Measurements from ENCODE around the gene DACT3. TPM values are rescaled to one million over a fixed set of nuclear protein-coding genes. Genes with fewer than 3 reads are reported as not detected.

Gene DACT3
- total RNA-seq, 1 donor from 2014 or later: 0.75 TPM

GRCh38 chr19:46687438-46688145 is 26.6 kb upstream of the DACT3 start:
- H3K4me3 ChIP-seq: no peak overlapping the region
- H3K36me3 Mint-ChIP-seq: peaks cover 33% of the 10 kb centered on the region

GRCh38 chr19:46685189-46685588 is 24.2 kb upstream of the DACT3 start:
- Histone ChIP-seq H3K27ac (no peak overlapping the region), H3K4me3 (no peak overlapping the region), H3F3A (ENCODE audit: low read depth) (no peaks in the 10 kb centered on the region), H3K79me2 (ENCODE audit: low read depth) (no peaks in the 10 kb centered on the region), H2AFZ (replicated peaks) (no peak overlapping the region), H3K27me3 (no peaks in the 10 kb centered on the region), H3K4me1 (no peaks in the 10 kb centered on the region), H3K36me3 (no peaks in the 10 kb centered on the region), H3K9me3 (ENCODE audit: low read depth) (no peaks in the 10 kb centered on the region), H4K20me1 (ENCODE audit: low read depth) (no peaks in the 10 kb centered on the region), H3K4me2 (no peak overlapping the region), H3K9ac (no peak overlapping the region)
- Mint-ChIP-seq H3K4me1 (no peaks in the 10 kb centered on the region), H3K27ac (no peak overlapping the region), H3K27me3 (ENCODE audit: insufficient read depth, low read depth) (no peaks in the 10 kb centered on the region), H3K9me3 (no peaks in the 10 kb centered on the region), H3K36me3 (peaks cover 12% of the 10 kb centered on the region), H3K4me3 (no peak overlapping the region)
- no peak for DNase-seq (ENCODE audit: low spot score)
- no peak for TF ChIP-seq EZH2 (IDR thresholded peaks at IDR 0.05)

More at GRCh38 chr19:46687438-46688145, 26.6 kb upstream of the DACT3 start:
- no peak overlapping the region for H3K27ac ChIP-seq
- H3K27me3 Mint-ChIP-seq (ENCODE audit: insufficient read depth, low read depth): peaks cover 6% of the 10 kb centered on the region
- H3F3A ChIP-seq (ENCODE audit: low read depth): no peaks in the 10 kb centered on the region
- no peak overlapping the region for H3K4me3 Mint-ChIP-seq
- no peaks in the 10 kb centered on the region for H3K9me3 Mint-ChIP-seq
- H3K27me3 ChIP-seq: no peaks in the 10 kb centered on the region
- H3K4me2 ChIP-seq: no peak overlapping the region
- no peak for DNase-seq (ENCODE audit: low spot score)
- H3K9ac ChIP-seq: no peak overlapping the region
- H3K79me2 ChIP-seq (ENCODE audit: low read depth): no peaks in the 10 kb centered on the region
- TF ChIP-seq EZH2phosphoT487 (IDR thresholded peaks at IDR 0.05) (no peak), CTCF (IDR thresholded peaks at IDR 0.05) (no peak), EZH2 (IDR thresholded peaks at IDR 0.05) (no peak)
- H2AFZ ChIP-seq (replicated peaks): no peak overlapping the region
- peaks cover 8% of the 10 kb centered on the region for H3K36me3 ChIP-seq
- H3K27ac Mint-ChIP-seq: no peak overlapping the region
- no peaks in the 10 kb centered on the region for H3K4me1 ChIP-seq
- H3K9me3 ChIP-seq (ENCODE audit: low read depth): no peaks in the 10 kb centered on the region
- H4K20me1 ChIP-seq (ENCODE audit: low read depth): no peaks in the 10 kb centered on the region
- H3K4me1 Mint-ChIP-seq: no peaks in the 10 kb centered on the region

GRCh38 chr19:46678110-46678732 is 17.2 kb upstream of the DACT3 start:
- Histone ChIP-seq H3F3A (ENCODE audit: low read depth) (no peaks in the 10 kb centered on the region), H3K27ac (no peak overlapping the region), H3K4me3 (no peak overlapping the region), H2AFZ (replicated peaks) (no peak overlapping the region), H3K79me2 (ENCODE audit: low read depth) (no peaks in the 10 kb centered on the region), H3K36me3 (no peaks in the 10 kb centered on the region), H4K20me1 (ENCODE audit: low read depth) (peaks cover 7% of the 10 kb centered on the region), H3K9ac (no peak overlapping the region), H3K9me3 (ENCODE audit: low read depth) (no peaks in the 10 kb centered on the region), H3K4me2 (no peak overlapping the region), H3K4me1 (no peaks in the 10 kb centered on the region), H3K27me3 (no peaks in the 10 kb centered on the region)
- Mint-ChIP-seq H3K4me3 (no peak overlapping the region), H3K9me3 (no peaks in the 10 kb centered on the region), H3K27ac (no peak overlapping the region), H3K27me3 (ENCODE audit: insufficient read depth, low read depth) (peaks cover 6% of the 10 kb centered on the region), H3K4me1 (no peaks in the 10 kb centered on the region), H3K36me3 (peaks cover 23% of the 10 kb centered on the region)
- TF ChIP-seq CTCF (IDR thresholded peaks at IDR 0.05) (no peak), EZH2phosphoT487 (IDR thresholded peaks at IDR 0.05) (no peak), EZH2 (IDR thresholded peaks at IDR 0.05) (no peak)
- peak; percentile 46 for DNase-seq (ENCODE audit: low spot score)

All from neural progenitor cell (in vitro differentiated cells).